ENCODE results near the gene NDUFV2.

- TF ChIP-seq CTCF (IDR thresholded peaks at IDR 0.05 in 4 of 5, conservative IDR thresholded peaks at IDR 0.05 in 1 of 5) (no peak), POLR2A (IDR thresholded peaks at IDR 0.05) (no peak)
These were observed 32.9 kb upstream of the NDUFV2 start for GRCh38 chr18:9069601-9070000.
